ENCODE results near the gene STAT3.
"Not testable (repeated sequence)": the region's sequence is repeated elsewhere in the genome, so short reads cannot be mapped to it uniquely, and the experiment has no call there.

STAT3 gene

DNA sequence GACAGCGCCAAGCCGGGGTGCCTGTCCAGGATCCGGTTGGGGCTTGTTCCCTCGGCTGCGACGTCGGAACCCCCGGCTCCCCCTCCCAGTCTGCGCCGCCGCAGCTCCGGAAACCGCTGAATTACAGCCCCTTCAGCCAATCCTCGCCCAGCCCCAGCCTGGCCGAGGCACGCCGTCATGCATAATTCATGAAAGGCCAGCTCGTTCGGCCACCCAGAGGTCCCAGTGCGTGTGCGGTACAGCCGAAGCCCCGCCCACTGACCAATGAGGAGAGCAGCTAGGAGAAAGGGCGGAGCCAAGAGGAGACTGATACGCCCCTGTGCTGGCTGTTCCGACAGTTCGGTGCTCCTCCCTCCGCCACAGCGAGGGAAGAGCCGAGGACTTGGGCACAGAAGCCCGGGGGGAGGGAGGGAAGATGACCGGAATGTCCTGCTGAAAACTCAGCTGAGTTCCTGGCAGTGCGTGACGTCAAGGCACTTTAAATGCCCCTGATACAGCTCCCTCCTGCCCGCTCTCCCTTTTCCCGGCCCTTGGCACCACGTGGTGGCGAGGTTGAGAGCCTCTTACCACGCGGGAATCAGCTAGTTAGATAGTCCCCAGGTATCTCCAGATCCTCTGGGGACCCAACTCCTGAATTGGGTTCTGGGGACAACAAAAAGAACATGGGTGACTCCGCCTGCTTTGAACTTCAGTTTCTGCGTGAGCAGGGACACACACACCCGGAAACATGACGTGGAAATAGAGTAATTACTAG is at the start of gene STAT3:
TSS of gene STAT3 (minus strand) at position 62 of the 754 bp plus-strand sequence. CDS start 39,926 bp downstream, outside the sequence.
- peak; percentile 100 for DNase-seq (ENCODE audit: low spot score)

DNA sequence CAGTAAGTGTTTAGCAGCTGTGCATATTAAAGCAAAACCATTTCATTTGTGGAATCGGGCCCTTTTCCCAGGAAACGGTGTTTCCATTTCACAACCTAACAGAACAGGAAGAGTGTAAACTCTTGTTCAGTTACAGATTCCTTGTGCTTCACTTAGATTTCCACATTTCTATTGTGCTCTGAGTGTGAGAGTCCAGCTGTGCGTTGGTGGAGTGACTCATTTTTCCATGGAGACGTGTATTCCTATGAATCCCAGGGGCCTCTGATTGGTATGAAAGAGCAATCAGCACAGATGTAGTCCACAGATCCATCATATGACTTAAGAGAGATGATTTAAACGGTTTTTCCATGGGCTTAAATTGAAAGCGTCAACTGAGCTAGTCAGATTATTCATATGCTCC is 48.1 kb upstream of the STAT3 start:
- no peak for DNase-seq (ENCODE audit: low spot score)

DNA sequence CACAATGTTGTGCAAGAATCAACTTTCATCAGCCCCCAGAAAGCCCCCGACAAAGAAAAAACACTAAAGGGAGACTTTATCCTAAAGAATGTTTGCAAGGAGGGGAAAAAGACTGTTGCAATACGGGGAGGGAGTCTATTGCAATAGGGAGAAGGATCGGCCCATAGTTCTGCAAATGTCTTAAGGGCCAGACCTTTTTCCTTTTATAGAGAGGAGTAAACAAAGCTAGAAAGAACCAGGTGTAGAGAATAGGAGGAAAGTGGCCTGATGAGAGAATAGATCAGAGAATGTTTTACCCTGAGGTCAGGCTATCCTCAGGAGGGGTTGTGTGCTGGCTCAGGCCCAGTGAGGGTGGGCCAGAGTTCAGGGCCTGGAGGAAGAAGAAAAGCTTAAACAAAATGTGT is 43.5 kb upstream of the STAT3 start:
- DNase-seq (ENCODE audit: low spot score), result no peak

DNA sequence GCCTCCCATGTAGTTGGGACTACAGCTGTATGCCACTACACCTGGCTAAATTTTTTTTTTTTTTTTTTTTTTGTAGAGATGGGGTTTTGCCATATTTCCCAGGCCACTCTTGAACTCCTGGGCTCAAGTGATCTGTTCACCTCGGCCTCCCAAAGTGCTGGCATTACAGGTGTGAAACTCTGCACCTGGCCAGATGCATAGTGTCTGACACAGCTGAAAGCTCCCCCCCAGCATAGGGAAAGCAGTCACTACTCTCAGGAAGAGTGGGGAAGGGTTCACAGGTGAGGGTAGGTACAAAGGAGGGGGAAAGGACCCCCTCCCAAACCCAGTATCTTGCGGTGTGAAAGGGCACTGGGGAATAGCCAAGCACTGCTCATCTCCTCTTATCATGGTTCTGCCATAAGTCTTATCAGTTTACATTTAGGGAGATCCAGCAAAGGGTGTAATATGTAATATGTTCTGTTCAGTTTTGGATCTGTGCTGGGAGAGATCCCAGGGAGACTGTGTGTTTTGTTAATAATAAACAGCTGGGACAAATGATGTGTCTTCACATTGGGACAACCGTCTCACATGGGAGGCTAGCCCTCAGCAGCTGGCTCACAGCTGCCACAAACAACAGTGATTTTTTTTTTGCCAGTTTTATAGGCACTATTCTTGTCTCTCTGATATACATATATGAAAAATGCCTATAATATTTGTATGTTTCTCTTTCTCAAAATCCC is 41.6 kb upstream of the STAT3 start:
- DNase-seq (ENCODE audit: low spot score), result no peak

DNA sequence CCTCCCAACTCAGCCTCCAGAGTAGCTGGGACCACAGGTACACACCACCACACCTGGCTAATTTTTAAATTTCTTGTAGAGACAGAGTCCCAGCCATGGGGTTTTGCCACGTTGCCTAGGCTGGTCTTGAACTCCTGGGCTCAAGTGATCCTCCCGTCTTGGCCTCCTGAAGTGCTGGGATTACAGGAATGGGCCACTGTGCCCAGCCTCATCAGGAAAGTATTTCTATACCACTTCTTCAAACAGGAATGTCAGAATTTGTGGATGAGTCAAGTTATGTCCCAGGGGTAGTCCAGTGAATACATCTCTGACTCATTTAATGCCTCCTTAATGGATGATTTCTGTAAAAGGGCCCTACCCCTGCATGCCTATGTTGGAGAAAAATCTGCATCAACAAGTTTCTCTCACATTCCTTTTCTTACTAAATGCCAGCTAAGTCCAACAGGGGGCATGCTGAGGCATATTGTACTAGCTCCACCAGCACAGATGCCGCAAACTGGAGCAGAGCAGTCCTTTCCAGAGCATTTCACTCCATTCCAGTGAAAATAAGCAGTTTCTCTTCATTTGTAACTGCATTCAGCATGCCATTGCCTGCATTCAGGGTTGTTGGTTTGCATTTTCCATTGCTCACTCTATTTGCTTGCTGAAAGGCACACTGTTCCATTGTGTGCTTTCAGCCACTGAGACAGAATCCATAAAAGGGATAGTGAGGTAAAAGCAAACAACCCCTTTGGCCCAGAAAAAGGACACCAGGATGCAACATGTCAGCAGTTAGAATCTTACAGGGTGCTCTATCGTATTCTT is 40.1 kb upstream of the STAT3 start:
- peak; percentile 85 for DNase-seq (ENCODE audit: low spot score)

DNA sequence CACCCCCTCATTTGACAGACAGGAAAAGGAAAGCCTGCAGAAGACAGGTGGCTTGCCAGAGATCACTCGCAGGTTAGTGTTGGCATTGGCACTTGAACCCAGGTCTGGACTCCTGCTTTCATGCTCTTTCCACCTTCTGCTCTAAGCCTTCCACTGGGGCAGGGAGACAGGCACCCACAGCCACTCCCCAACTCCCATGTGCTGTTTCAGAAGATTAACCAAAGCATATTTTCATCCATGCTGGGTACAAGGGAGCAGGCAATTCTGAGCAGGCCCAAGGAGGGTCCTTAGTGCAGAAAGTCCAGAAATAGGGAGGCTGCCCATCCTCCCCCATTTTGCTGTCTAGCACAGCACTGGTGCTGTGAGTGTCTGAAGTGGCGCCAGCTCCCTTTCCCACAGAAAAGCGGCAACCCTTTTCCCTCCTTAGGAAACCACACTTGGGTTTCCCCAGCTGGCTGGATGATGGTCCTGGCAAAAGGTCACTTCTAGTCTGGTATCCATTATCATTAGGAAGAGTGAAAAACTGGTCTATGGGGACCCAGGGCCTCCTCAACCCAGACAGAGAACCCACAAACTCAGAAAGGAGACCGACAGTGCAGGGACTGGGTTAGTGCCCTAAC is 36.9 kb upstream of the STAT3 start:
- no peak for DNase-seq (ENCODE audit: low spot score)

DNA sequence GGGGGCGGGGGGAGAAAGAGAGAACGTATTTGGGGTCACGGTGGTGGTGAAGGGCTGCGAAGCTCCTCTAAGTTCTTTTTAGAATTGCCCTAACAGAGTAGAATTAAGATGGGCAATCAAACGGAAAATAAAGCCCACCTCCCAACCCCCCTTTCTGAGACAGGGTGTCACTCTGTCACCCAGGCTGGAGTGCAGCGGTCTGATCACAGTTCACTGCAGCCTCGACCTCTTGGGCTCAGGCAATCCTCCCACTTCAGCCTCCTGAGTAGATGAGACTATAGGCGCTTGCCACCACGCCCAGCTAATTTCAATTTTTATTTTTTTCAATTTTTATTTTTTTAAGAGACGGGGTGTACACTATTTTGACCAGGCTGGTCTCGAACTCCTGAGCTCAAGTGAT is 35.5 kb upstream of the STAT3 start:
- no peak for DNase-seq (ENCODE audit: low spot score)

DNA sequence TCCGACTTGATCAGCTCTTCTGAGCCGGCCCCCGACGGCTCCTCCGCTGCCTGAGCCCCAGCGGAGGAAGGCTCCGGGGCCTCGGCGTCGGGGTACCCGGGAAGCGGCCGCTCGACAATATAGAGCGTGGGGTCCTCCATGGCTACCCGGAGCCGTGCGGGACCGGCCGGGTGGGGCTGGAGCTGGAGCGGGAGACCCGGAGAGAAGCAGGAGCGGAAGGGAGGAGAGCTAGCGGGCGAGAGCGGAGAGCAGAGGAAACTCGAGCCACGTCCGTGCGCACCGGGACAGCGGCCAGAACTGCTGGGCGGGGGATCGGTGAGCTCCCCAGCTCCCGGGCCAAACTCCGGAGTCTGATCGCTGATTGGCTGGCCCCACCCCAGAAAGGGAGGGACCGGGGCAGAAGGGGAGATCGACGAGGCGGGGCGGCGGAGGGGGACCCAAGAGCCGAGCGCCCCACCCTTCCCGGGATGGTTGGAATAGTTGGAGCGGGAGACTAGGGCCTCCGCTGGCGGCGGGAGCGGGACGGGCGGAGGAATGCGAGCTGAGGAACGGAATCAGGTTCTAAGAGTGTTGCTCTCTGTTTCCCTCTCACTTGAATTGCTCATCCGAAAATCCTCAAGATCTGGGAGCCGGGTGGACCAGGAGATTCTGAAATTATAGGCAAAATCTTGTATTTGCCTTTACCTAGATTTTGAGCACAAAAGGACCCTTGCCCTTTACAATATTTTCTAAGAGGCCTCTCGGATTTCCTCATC is 34.9 kb upstream of the STAT3 start, which contains the start of gene CAVIN1:
TSS of gene CAVIN1 (minus strand) at position 299 of the 755 bp plus-strand sequence. CDS start at position 140, 159 bp downstream.
- DNase-seq (ENCODE audit: low spot score), result peak; percentile 98

DNA sequence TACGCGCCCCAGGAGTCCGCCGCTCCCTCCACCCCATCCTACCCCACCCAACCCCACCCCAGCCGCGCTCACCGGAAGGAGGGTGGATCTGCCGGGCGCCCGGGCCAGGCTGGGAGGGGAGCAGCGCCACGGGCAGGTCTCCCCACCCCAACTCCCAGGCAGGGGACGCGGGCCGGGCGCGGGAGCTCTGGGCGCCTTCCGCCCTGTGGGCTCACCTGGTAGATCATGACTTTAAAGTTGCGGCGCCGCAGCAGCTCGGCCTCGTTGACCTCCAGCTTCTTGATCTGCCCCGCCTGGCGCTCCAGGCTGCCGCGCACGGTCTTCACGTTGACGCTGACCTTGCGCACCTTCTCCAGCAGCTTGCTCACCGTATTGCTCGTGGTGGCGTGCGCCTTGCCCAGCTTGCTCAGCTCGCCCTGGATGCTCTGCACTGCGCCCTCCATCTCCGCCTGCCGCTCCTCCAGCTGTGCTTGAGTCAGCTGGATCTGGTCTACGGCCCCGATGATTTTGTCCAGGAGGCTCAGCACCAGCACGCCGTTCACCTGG is 34.2 kb upstream of the STAT3 start:
- DNase-seq (ENCODE audit: low spot score), result no peak

DNA sequence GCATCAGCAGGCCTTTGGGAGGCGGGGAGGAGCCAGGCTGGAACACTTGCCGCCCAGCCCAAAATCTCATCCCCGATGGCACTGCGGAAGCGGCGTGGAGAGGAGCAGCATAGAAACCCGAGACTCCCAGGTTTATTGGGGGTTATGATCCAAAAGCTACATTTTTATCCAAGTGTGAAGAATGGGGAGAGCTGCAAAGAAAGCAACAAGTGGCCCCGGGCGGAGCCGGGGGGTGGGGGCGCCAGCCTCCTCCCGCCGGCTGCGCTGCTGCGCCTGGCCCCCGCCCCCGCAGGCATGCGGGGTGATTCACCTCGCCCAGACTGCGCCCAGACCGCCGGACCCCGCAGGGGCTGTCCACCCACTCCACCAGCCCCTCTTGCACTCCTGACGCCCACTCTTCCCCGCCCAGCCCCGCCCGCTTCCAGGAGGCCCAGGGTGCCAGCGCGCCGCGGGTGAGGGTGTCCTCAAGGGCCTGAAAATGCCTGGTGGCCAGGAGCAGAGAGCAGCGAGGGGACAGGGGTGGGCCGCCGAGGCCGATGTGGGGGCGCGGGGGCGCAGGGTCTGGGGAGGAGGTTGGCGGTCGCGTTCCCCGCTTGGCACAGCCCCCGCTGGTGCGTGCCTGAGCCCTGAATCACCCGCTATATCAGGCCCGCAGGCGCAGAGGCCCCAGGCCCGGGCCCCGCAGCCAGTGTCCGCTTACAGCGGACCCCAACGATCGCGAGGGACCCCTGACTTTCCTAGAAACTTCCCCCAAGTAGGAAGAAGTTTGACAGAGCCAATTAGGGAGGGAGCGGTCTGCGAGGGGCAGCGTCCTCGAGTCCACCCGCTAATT is 33.5 kb upstream of the STAT3 start:
- DNase-seq (ENCODE audit: low spot score), result no peak

DNA sequence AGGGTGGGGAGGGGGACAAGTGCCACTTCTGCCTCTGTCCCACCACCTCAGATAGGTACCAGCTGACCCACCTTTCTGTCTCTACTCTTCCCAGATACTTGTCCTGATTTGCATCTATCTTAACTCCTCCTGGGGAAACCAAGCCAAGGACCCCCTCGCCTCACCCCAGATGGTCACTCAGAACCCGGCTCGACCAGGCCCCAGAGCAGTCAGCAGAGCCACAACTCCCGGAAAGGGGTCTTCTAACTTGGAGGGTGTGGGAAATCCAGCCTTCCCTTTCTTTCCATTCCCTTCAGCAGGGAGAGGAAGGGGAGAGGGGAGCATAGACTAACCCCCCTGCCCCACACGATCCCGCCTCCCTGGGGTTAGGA is 32.9 kb upstream of the STAT3 start:
- DNase-seq (ENCODE audit: low spot score), result no peak

DNA sequence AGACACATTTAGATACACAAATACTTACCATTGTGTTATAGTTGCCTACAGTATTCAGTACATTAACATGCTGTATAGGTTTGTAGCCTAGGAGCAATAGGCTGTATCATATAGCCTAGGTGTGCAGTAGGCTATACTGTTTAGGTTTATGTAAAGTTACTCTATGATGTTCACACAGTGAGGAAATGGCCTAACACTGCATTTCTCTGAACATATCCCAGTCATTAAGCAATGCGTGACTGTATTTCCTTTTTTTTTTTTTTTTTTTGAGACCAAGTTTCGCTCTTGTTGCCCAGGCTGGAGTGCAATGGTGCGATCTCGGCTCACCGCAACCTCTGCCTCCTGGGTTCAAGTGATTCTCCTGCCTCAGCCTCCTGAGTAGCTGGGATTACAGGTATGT is 29.7 kb upstream of the STAT3 start:
- not testable (repeated sequence) for DNase-seq (ENCODE audit: low spot score)

DNA sequence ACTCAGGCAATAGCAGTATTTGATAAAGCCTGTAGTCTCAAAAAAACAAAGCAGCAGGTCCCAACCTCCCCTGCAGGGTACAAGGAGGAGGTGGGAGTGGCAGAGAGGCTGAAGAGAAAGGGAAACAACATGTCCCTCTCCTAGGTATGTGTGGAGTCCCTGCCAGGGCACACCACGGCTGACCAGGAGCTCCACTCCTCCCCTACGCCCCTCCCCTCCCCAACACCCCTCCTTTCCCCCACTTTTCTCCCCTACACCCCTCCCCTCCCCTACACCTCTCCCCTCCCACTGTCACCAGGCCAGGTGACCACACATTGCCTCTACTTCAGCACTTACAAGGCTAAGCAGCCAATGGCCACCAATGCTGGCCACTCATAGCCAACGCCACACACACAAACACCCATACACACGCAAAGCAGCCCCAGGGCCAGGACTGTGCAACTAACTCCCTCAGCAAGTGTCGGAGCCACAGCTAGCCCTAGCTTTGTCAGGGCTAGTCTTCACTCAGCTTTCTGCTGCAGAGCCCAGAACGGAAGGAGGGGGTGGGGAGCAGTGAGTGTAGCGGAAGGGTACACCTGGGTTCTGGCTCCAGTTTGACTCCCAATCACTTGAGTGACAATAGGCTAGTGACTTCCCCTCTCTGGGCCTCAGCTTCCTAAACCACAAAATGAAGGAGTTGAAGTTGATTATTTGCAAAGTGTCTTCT is 26.6 kb upstream of the STAT3 start:
- DNase-seq (ENCODE audit: low spot score), result no peak

DNA sequence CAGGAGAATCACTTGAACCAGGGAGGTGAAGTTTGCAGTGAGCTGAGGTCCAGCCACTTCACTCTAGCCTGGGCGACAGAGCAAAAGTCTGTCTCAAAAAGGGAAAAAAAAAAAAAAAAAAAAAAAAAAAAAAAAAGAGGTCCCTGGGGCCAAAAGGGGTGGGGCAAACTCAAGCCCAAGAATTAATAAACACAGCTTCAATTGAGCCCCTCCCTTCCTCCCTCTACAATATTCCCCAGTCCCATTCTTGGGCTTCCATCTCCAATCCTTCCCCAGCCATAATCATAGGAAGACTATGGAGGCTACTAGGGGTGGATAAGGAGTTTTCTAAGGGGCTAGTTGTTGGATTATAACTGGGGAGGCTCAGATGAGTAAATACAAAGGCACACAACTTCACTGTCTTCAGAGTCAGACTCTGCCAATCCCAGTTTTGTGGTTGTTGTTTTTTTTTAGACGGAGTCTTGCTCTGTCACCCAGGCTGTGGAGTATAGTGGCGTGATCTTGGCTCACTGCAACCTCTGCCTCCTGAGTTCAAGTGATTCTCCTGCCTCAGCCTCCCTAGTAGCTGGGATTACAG is 25.3 kb upstream of the STAT3 start:
- DNase-seq (ENCODE audit: low spot score), result no peak

DNA sequence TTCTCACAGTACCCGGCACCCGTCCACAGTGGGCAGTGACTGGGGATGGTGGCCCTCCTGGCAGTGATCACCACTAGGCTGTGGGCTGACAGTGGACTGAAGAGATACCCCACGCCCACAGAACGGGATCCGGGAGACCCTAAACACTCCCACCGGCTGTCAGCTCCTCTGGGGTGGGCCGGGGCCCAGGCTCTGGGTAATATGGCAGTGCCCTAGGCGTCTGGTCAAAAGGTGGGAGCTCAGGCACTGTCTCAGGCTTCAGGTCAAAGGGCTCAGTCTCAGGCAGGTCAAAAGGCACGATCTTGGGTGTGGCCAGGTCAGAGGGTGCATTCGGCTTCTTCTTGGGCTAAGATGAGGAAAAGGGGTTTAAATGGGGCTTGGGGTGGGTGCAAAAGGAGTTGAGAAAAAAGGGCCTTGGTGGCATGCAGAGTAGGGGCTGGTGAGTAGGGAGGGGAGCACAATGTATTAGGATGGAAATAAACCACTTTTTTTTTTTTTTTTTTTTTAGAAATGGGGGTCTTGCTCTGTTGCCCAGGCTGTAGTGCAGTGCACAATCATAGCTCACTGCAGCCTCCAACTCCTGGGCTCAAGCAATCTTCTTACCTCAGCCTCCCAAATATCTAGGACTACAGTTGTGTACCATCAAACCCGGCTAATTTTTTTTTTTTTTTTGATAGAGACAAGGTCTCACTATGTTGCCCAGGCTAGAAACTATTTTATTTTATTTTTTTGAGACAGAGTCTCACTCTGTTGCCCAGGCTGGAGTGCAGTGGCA is 23.9 kb upstream of the STAT3 start:
- no peak for DNase-seq (ENCODE audit: low spot score)

DNA sequence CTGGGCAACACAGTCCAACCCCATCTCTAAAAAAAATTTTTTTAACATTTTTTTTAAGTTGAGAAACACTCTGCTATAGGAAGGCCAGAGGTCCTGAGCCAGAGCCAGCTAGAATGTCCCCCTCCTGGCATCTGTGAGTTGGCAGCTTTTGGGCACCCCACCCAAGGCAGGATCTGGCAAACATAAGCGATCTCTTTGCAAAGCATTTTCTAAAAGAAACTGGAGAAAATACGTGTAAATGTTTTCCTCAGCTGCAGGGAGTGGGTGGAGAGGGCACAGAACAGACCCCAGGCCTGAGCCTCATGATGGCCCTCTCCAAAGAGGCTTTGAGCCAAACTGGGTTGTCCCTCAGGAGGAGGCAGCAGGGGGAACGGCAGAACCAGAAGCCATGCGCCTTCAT is 23.1 kb upstream of the STAT3 start:
- no peak for DNase-seq (ENCODE audit: low spot score)

DNA sequence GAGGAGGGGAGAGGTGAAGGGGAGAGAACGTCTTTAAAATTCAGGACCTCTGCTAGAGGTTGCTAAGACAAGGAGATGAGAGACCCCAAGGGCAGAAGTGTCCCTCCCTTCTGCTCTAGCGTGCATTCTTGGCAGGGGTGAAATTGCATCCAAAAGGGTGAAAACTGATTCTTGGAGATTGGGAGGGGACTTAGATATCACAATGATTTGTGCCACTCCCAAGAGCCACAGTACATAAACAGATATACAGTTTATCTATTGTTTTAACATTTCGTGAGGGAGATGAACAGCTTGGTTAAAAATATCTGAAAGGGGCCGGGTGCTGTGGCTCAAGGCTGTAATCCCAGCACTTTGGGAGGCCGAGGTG is 22.1 kb upstream of the STAT3 start:
- no peak for DNase-seq (ENCODE audit: low spot score)

DNA sequence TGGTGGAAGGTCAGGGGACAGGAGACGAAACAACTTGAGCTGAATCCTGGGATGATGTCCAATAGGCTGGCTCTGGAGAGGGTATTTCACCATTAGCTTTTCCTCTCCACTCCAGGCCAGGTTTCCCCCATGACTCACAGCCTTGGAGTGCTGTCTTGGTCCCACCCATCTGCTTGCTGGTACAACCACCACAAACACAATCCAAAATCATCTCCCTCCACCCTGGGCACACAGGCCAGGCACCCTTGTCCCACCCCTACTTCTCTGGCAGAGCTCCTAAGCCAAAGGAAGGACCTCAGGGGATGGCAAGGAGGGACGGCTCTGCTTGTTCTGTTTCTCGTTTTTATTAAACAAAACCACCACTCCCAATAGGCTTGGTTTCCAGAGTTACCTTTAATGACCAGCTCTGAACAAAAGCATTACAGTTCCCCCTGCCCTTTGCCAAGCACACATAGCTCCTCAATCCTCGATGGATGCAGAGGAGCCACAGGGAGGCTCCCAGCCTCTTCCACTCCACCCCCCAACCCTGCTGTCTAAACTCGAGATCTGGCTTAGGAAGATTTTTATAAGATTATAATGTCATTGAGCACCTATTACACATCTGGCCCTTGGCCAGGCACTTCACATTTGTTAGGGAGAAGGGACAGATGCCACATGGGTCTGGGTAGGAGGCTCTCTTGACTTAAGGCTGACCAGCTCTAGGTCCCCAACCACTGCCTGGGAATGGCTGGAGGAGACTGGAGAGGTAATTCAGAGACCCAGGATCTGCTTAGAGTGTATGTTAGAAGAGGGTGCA is 21.5 kb upstream of the STAT3 start:
- no peak for DNase-seq (ENCODE audit: low spot score)

Measured in cerebellar cortex (tissue), 1 donor.